PC-3 (cell line): ENCODE data around the gene UBE2L6. TPM values are rescaled to one million over a fixed set of nuclear protein-coding genes. Genes with fewer than 3 reads are reported as not detected.

Experiments
- ATAC-seq: fragments of 200-7000 bp; cut with Tn5 transposase; 2 replicates; pipeline ENCODE4 v1.9.1; 2020; ENCODE audit warnings: mild to moderate bottlenecking, moderate library complexity
- BruUV-seq: library from RNA; stranded (reverse); fragments of 400-500 nt; replicated peaks from 2 replicates; lab custom pipeline; 2021; lab: Mats Ljungman, UMichigan
- CTCF ChIA-PET: fragments of 300-600 bp; sonication (Branson Sonifier 250); formaldehyde crosslinking; loops from one replicate; lab custom pipeline; 2022; ENCODE audit warnings: antibody characterized with exemption; lab: Charles Lee
- POLR2A ChIA-PET: fragments of 300-600 bp; sonication (Branson Sonifier 250); formaldehyde crosslinking; loops from one replicate; lab custom pipeline; 2022; ENCODE audit warnings: antibody characterized with exemption; ENCODE audit not compliant: unreplicated experiment; lab: Charles Lee
- DNase-seq: peaks from one replicate; pipeline ENCODE4 v3.0.0-alpha.2; 2015
- H2AFZ ChIP-seq: fragments of 300-600 bp; sonication (generic); 2 replicates; pipeline ENCODE4 v1.6.0; 2016; ENCODE audit warnings: antibody characterized with exemption, low read length
- H3F3A ChIP-seq: fragments of 300-600 bp; sonication (generic); one replicate; pipeline ENCODE4 v1.6.0; 2017; ENCODE audit warnings: antibody characterized with exemption, low read length, control low read depth, mild to moderate bottlenecking; ENCODE audit not compliant: unreplicated experiment
- H3K27ac ChIP-seq: fragments of 300-600 bp; sonication (generic); 2 replicates; pipeline ENCODE4 v1.5.1; 2016; ENCODE audit warnings: mild to moderate bottlenecking, low read length
- H3K27me3 ChIP-seq: fragments of 300-600 bp; sonication (generic); 2 replicates; pipeline ENCODE4 v1.6.1; 2016; ENCODE audit warnings: low read length, mixed read lengths
- H3K36me3 ChIP-seq: fragments of 300-600 bp; sonication (generic); 2 replicates; pipeline ENCODE4 v1.6.1; 2016; ENCODE audit warnings: low read depth, mixed run types, low read length, mixed read lengths
- H3K4me1 ChIP-seq: fragments of 300-600 bp; sonication (generic); 2 replicates; pipeline ENCODE4 v1.5.1; 2016; ENCODE audit warnings: low read length; ENCODE audit not compliant: insufficient read depth
- H3K4me2 ChIP-seq: fragments of 300-600 bp; sonication (generic); 2 replicates; pipeline ENCODE4 v1.6.0; 2016; ENCODE audit warnings: low read length
- H3K4me3 ChIP-seq: fragments of 300-600 bp; sonication (generic); 2 replicates; pipeline ENCODE4 v1.5.1; 2016; ENCODE audit warnings: mild to moderate bottlenecking, low read length, mixed read lengths
- H3K79me2 ChIP-seq: fragments of 300-600 bp; sonication (generic); 2 replicates; pipeline ENCODE4 v1.6.1; 2017; ENCODE audit warnings: low read length, mixed read lengths
- H3K9ac ChIP-seq: fragments of 300-600 bp; sonication (generic); 2 replicates; pipeline ENCODE4 v1.6.0; 2016; ENCODE audit warnings: mild to moderate bottlenecking, low read length
- H3K9me2 ChIP-seq: fragments of 300-600 bp; sonication (generic); replicated peaks from 2 replicates; pipeline ENCODE4 v1.6.1; 2016; ENCODE audit warnings: mixed run types, low read length, mixed read lengths
- H3K9me3 ChIP-seq: fragments of 300-600 bp; sonication (generic); 2 replicates; pipeline ENCODE4 v1.6.1; 2016; ENCODE audit warnings: low read length, mixed read lengths
- H4K20me1 ChIP-seq: fragments of 300-600 bp; sonication (generic); 2 replicates; pipeline ENCODE4 v1.6.1; 2016; ENCODE audit warnings: low read length, mixed read lengths
- EZH2 ChIP-seq: fragments of 300-600 bp; sonication (generic); IDR thresholded peaks from one replicate; pipeline ENCODE4 v1.6.1; 2017; ENCODE audit warnings: antibody characterized with exemption, mild to moderate bottlenecking, low read length; ENCODE audit not compliant: unreplicated experiment
- EZH2phosphoT487 ChIP-seq: fragments of 300-600 bp; sonication (generic); IDR thresholded peaks from 2 replicates; pipeline ENCODE4 v1.6.1; 2018; ENCODE audit warnings: mild to moderate bottlenecking, antibody characterized with exemption, low read length, borderline replicate concordance
- intact Hi-C: fragments of 100-400 bp; cut with micrococcal nuclease; formaldehyde crosslinking; loops from 2 replicates; pipeline ENCODE4 v1.9.0; 2023
- total RNA-seq: library from RNA; depleted of rRNA; stranded (reverse); fragments of >200 nt; gene quantifications from 2 replicates; pipeline ENCODE4 v1.2.3, GENCODE V29; 2014
- TF ChIP-seq, protein P1 (sequence below): fragments of 300-600 bp; sonication (generic); conservative IDR thresholded peaks from 2 replicates; pipeline ENCODE4 v1.5.1; 2017; ENCODE audit warnings: antibody characterized with exemption, low read depth, mild to moderate bottlenecking, low read length

The UBE2L6 gene
- total RNA-seq, 1 experiment from 2014 or later: 16.5 TPM

DNA sequence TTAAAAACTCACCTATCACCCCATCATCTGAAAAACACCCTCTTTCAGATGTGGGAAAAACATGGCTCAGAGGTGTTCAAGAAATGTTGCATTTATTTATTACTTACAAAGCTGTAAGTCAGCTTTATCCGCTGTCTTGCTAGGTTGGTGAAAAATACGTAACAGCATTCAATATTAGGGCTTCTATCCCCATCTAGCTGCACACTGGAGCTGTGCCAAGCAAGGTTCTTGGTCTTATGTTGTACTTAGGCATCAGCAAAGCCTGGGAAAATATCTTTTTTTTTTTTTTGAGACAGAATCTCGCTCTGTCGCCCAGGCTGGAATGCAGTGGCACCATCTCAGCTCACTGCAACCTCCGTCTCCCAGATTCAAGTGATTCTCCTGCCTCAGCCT is 37.6 kb upstream of the UBE2L6 start:
- Histone ChIP-seq H3K9me3 (no peaks in the 10 kb centered on the region), H3K4me2 (no peak overlapping the region), H3K9me2 (no peaks in the 10 kb centered on the region), H3K79me2 (no peaks in the 10 kb centered on the region), H4K20me1 (no peaks in the 10 kb centered on the region), H2AFZ (no peak overlapping the region), H3K4me3 (no peak overlapping the region), H3K36me3 (no peaks in the 10 kb centered on the region), H3K27me3 (peaks cover 46% of the 10 kb centered on the region), H3F3A (no peaks in the 10 kb centered on the region), H3K9ac (no peak overlapping the region), H3K27ac (no peak overlapping the region), H3K4me1 (no peaks in the 10 kb centered on the region)
- DNase-seq (no peak), ATAC-seq (no peak)
- no TSS peak for BruUV-seq
- intact Hi-C loops: no loop called here
- no peak for TF ChIP-seq EZH2
- TF ChIP-seq EZH2phosphoT487: no peak
- TF ChIP-seq, protein P1, sequence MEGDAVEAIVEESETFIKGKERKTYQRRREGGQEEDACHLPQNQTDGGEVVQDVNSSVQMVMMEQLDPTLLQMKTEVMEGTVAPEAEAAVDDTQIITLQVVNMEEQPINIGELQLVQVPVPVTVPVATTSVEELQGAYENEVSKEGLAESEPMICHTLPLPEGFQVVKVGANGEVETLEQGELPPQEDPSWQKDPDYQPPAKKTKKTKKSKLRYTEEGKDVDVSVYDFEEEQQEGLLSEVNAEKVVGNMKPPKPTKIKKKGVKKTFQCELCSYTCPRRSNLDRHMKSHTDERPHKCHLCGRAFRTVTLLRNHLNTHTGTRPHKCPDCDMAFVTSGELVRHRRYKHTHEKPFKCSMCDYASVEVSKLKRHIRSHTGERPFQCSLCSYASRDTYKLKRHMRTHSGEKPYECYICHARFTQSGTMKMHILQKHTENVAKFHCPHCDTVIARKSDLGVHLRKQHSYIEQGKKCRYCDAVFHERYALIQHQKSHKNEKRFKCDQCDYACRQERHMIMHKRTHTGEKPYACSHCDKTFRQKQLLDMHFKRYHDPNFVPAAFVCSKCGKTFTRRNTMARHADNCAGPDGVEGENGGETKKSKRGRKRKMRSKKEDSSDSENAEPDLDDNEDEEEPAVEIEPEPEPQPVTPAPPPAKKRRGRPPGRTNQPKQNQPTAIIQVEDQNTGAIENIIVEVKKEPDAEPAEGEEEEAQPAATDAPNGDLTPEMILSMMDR: no peak
- CTCF ChIA-PET: interaction anchor here (0.6 kb wide), 1 partner anchor 1045 kb away, joined by 3 read pairs; no protein-coding TSS in a partner anchor
- POLR2A ChIA-PET: no interaction called here

DNA sequence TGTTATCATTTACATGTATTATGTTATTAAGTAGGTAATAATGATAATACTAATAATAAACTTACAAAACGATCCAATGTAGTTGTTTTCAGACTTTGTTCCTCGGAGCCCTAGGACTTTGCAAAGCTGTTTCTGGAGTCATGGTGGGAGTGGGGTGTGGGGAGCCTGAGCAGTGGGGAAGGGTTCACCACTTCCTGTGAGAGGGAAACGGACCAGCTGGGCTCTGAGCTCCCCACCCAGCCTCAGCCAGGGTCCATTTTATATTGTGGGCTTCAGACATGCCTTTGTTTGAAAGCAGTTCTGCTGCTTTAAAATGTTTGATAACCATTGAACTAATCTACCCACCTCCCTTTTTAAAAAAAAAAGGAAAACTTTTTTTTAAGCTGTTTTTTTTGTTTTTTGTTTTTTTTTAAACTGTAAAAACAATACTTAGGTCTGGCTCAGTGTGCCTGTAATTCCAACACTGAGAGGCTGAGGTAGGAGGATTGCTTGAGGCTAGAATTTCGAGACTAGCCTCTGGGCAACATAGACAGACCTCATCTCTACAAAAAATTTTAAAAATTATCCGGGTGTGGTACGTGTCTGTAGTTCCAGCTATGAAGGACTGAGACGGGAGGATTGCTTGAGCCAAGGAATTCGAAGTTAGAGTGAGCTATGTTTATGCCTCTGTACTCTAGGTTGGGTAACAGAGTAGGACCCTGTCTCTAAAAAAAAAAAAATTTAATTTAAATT is 37.0 kb upstream of the UBE2L6 start:
- BruUV-seq: no TSS peak
- CTCF ChIA-PET: no interaction called here
- TF ChIP-seq, protein P1: no peak
- H3K4me1 ChIP-seq: no peaks in the 10 kb centered on the region
- H3K9me3 ChIP-seq: no peaks in the 10 kb centered on the region
- intact Hi-C loops: no loop called here
- no peaks in the 10 kb centered on the region for H4K20me1 ChIP-seq
- no peaks in the 10 kb centered on the region for H3K9me2 ChIP-seq
- H3K9ac ChIP-seq: no peak overlapping the region
- no peaks in the 10 kb centered on the region for H3F3A ChIP-seq
- no peak overlapping the region for H2AFZ ChIP-seq
- DNase-seq: no peak
- no peaks in the 10 kb centered on the region for H3K36me3 ChIP-seq
- H3K4me3 ChIP-seq: no peak overlapping the region
- POLR2A ChIA-PET: no interaction called here
- no peak overlapping the region for H3K4me2 ChIP-seq
- ATAC-seq: no peak
- no peaks in the 10 kb centered on the region for H3K79me2 ChIP-seq
- no peak overlapping the region for H3K27ac ChIP-seq
- peaks cover 46% of the 10 kb centered on the region for H3K27me3 ChIP-seq

DNA sequence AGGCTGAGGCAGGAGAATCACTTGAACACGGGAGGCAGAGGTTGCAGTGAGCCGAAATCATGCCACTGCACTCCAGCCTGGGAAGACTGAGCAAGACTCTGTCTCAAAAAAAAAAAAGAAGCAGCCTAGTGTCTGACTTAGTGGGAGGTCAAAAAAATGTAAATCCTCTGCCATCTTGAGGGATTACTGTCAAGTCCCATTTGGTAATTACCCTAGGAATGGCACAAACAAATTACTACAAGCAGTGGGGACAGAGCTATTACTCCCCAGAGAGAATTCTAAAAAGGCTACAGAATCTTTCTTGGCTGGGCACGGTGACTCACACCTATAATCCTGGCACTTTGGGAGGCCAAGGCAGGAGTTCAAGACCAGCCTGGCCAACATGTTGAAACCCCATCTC is 33.8 kb upstream of the UBE2L6 start:
- DNase-seq (no peak), ATAC-seq (no peak)
- Histone ChIP-seq H3K4me2 (no peak overlapping the region), H3K9ac (no peak overlapping the region), H3K4me1 (no peaks in the 10 kb centered on the region), H3K9me3 (no peaks in the 10 kb centered on the region), H3K27me3 (peaks cover 35% of the 10 kb centered on the region), H4K20me1 (no peaks in the 10 kb centered on the region), H3F3A (no peaks in the 10 kb centered on the region), H3K9me2 (no peaks in the 10 kb centered on the region), H3K36me3 (no peaks in the 10 kb centered on the region), H3K79me2 (no peaks in the 10 kb centered on the region), H2AFZ (no peak overlapping the region), H3K27ac (no peak overlapping the region), H3K4me3 (no peak overlapping the region)
- no TSS peak for BruUV-seq
- ChIA-PET POLR2A (no interaction called here), CTCF (no interaction called here)
- TF ChIP-seq EZH2phosphoT487 (no peak), EZH2 (no peak)
- TF ChIP-seq, protein P1: no peak
- intact Hi-C loops: no loop called here
